GM12892 (cell line): Measurements from ENCODE around the gene CCKAR. TPM values are rescaled to one million over a fixed set of nuclear protein-coding genes. Genes with fewer than 3 reads are reported as not detected.

Source experiments
- DNase-seq: peaks from one replicate; pipeline ENCODE4 v3.0.0; 2011; ENCODE audit not compliant: insufficient read length
- FAIRE-seq: peaks from 2 replicates; lab custom pipeline; 2011; peaks lifted over from hg19 to GRCh38; lab: Jason Lieb, UNC
- POLR2A ChIP-seq: IDR thresholded peaks from 2 replicates; pipeline ENCODE4 v1.6.1; 2011; ENCODE audit warnings: low read depth, low read length, control low read depth
- POLR2AphosphoS5 ChIP-seq: IDR thresholded peaks from 2 replicates; pipeline ENCODE4 v1.6.1; 2011; ENCODE audit warnings: low read depth, low read length, control low read depth
- TAF1 ChIP-seq: IDR thresholded peaks from 2 replicates; pipeline ENCODE4 v1.6.1; 2011; ENCODE audit warnings: low read depth, mild to moderate bottlenecking, control low read depth, low read length, borderline replicate concordance
- polyA plus RNA-seq: library from polyadenylated mRNA; unstranded; fragments of >200 nt; gene quantifications from one replicate; pipeline ENCODE4 v1.2.1, GENCODE V29; 2012; ENCODE audit warnings: missing spikeins, inconsistent platforms; ENCODE audit not compliant: missing spikeins

CCKAR gene
- polyA plus RNA-seq, result not detected

- DNase-seq (no peak), FAIRE-seq (no peak)
- no peak for TF ChIP-seq TAF1
- TF ChIP-seq POLR2A, result no peak
- TF ChIP-seq POLR2AphosphoS5, result no peak
These were observed at the start of gene CCKAR for GRCh38 chr4:26490111-26490959. TSS of gene CCKAR (minus strand) at chr4:26490484. CDS start at chr4:26490267, 217 bp downstream.

GRCh38 chr4:26533685-26534084, 43.4 kb upstream of the CCKAR start:
- no peak for TF ChIP-seq TAF1
- TF ChIP-seq POLR2A, result no peak
- TF ChIP-seq POLR2AphosphoS5, result no peak
- FAIRE-seq (no peak), DNase-seq (no peak)

GRCh38 chr4:26531491-26532116, 41.3 kb upstream of the CCKAR start:
- no peak for DNase-seq
- TF ChIP-seq POLR2A (no peak), POLR2AphosphoS5 (no peak), TAF1 (no peak)
- no peak for FAIRE-seq

- DNase-seq (no peak), FAIRE-seq (no peak)
- no peak for TF ChIP-seq POLR2A
- no peak for TF ChIP-seq POLR2AphosphoS5
- no peak for TF ChIP-seq TAF1
These were observed 39.8 kb upstream of the CCKAR start for GRCh38 chr4:26530099-26530498.

GRCh38 chr4:26529479-26529878, 39.2 kb upstream of the CCKAR start:
- DNase-seq, result no peak
- no peak for TF ChIP-seq POLR2A
- no peak for TF ChIP-seq POLR2AphosphoS5
- TF ChIP-seq TAF1, result no peak
- no peak for FAIRE-seq

- DNase-seq (no peak), FAIRE-seq (no peak)
- no peak for TF ChIP-seq POLR2A
- no peak for TF ChIP-seq POLR2AphosphoS5
- no peak for TF ChIP-seq TAF1
These were observed 35.5 kb upstream of the CCKAR start for GRCh38 chr4:26525771-26526150.

GRCh38 chr4:26525136-26525770, 35.0 kb upstream of the CCKAR start:
- TF ChIP-seq POLR2A, result no peak
- no peak for TF ChIP-seq POLR2AphosphoS5
- TF ChIP-seq TAF1, result no peak
- no peak for FAIRE-seq
- no peak for DNase-seq

- TF ChIP-seq POLR2AphosphoS5 (no peak), TAF1 (no peak), POLR2A (no peak)
- DNase-seq (no peak), FAIRE-seq (no peak)
These were observed 33.7 kb upstream of the CCKAR start for GRCh38 chr4:26524011-26524410.

- FAIRE-seq (no peak), DNase-seq (no peak)
- TF ChIP-seq POLR2AphosphoS5, result no peak
- TF ChIP-seq POLR2A, result no peak
- no peak for TF ChIP-seq TAF1
These were observed 32.2 kb upstream of the CCKAR start for GRCh38 chr4:26522478-26522877.

- TF ChIP-seq TAF1 (no peak), POLR2A (no peak), POLR2AphosphoS5 (no peak)
- FAIRE-seq (no peak), DNase-seq (no peak)
These were observed 30.6 kb upstream of the CCKAR start for GRCh38 chr4:26520728-26521450.

- DNase-seq (no peak), FAIRE-seq (no peak)
- TF ChIP-seq TAF1, result no peak
- TF ChIP-seq POLR2AphosphoS5, result no peak
- no peak for TF ChIP-seq POLR2A
These were observed 25.7 kb upstream of the CCKAR start for GRCh38 chr4:26515936-26516335.
